ENCODE results near the gene SLC39A11.
"Not testable (repeated sequence)": the region's sequence is repeated elsewhere in the genome, so short reads cannot be mapped to it uniquely, and the experiment has no call there.

SLC39A11 gene

GRCh38 chr17:73071066-73071999 lies 21.2 kb downstream of the SLC39A11 start:
- DNase-seq (ENCODE audit: low read depth in 2 of 2), result no peak

GRCh38 chr17:73069841-73070240 lies 22.6 kb downstream of the SLC39A11 start:
- DNase-seq (ENCODE audit: low read depth in 2 of 2), result no peak

DNA sequence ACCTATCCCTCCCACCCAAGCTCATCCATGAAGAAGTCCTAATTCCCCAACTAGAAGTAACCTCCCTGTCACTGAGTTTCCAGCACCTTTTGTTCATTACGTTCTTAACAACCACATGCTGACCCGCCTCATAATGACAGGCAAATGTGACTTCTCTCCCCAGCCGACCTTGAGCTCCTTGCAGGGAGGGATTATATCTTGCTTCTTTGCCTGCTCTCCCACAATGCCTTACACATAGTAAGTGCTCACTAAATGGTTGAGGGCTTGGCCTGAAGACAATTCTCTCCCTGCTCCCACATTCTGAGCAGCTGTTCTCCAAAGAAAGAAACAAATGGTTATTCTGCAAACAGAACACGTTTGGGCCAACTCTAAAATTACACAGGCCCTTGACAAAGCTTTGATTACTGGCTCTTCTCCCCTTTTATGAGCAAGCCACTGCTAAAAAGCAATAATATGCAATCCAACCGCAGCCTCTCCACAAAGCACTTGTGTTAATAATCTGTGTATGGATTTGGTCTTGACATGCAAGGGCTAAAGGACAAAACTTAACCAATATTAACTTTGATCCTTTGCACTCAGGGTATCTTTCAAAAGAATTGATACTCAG lies 23.2 kb downstream of the SLC39A11 start:
- DNase-seq (ENCODE audit: low read depth in 2 of 2), result no peak

DNA sequence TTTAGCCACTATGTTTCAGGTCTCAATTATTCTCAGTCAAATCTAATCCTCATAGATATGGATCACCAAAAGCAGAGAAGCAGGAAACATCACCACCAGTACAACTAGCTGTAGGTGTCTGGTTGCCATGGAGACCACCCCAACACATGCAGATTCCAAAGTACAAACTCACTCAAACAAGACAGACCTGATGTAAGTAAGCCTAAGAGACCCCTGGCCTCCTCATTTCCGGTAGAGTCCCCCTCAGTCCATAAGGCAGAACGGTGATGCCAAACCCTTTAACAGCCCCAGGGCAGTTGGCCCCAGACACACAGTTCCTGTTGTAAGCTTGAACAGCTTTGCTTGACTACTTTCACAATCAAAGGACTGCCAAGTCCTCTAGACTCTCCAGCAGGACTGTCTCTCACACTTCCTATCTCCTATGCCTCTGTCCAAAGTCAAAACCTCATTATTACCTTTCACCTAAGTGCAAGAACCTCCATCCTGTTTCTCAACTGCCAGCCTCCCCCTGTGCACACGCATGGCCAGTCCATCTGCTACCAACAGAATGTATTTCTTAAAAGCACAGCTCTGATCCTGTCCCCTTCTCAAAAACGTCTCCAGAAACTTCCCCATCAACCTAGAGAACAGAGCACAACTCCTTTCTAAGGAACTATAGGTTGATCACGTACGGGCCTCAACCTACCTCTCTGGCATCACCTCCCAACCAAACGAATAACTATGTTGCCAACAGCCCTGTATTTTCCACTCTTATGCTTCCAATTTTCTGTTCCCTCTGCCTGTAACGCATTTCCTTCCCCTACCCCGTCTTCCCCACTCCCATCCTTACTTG lies 23.9 kb downstream of the SLC39A11 start:
- no peak for DNase-seq (ENCODE audit: low read depth in 2 of 2)

DNA sequence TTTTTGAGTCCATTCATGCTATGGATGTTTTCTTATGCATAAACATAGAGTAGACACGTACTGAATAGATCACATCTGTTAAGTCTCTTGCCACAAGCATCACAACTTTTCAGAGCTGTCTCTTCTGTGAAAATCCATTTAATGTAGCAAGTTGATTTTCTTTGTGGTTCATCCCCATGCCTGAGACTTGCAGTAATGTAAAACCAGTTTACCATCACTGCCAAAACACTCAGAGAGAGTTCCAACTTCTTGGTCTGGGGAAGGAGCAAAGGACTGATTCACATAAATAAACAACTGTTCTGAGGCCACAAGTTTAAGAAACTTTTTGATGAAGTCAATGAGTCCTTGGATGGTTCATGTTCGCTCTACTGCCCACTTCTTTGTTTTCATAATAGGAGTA lies 24.8 kb downstream of the SLC39A11 start:
- DNase-seq (ENCODE audit: low read depth in 2 of 2), result not testable (repeated sequence)

GRCh38 chr17:73067075-73067474 lies 25.4 kb downstream of the SLC39A11 start:
- no peak for DNase-seq (ENCODE audit: low read depth in 2 of 2)

DNA sequence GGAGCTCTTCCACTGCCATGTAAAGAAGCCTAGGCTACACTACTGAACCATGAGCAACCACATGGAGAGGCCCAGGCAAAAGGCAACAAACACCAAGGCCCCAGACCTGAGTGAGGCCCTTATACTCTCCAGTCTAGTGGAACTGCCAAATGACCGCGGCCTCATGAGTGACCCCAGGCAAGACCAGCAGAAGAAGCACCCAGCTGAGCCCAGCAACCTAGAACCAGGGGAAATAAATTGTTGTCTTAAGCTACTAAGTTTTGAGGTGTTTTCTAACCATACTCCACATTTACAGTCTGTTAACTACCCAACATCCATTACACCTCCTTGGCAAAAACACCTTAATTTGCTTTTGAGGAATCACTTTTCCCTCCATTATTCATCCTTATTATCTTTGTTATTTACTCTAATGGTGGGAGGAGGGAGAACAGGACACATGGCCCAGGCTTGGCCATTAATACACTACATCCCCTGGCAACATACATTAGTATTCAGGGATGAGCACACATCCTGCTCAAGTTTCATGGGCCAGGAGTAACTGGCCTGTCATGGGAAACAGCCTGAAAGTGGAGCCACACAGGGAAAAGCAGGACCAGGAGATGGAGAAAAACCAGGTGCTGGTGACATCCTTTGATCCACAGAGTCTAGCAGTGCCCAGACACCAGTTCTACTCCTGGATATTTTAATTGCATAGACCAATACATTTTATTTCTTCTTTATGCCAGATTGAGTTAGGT lies 26.2 kb downstream of the SLC39A11 start:
- no peak for DNase-seq (ENCODE audit: low read depth in 2 of 2)

DNA sequence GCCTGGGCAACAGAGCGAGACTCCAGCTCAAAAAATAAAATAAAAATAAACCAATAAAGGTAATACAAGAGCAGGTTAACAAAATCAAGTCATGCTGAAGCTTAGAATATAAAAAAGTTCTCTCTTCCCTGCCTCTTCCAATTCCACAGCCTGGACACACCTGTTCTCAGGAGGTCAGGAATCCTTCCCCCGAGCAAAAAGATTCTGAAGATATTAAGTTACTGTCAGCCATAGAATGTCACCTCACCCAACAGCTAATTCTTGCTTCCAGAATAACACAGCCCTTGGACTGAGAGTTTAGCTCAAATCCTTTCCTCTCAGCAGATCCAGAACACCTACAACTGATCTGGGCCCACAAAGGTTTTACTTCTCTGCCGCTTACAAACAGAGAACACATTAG lies 27.1 kb downstream of the SLC39A11 start:
- DNase-seq (ENCODE audit: low read depth in 2 of 2), result no peak

- DNase-seq (ENCODE audit: low read depth in 2 of 2), result no peak
Observed at GRCh38 chr17:73064084-73064938, 28.2 kb downstream of the SLC39A11 start.

GRCh38 chr17:73062726-73063125 lies 29.8 kb downstream of the SLC39A11 start:
- DNase-seq (ENCODE audit: low read depth in 2 of 2), result no peak

- no peak for DNase-seq (ENCODE audit: low read depth in 2 of 2)
Observed at GRCh38 chr17:73061161-73061560, 31.3 kb downstream of the SLC39A11 start.

DNA sequence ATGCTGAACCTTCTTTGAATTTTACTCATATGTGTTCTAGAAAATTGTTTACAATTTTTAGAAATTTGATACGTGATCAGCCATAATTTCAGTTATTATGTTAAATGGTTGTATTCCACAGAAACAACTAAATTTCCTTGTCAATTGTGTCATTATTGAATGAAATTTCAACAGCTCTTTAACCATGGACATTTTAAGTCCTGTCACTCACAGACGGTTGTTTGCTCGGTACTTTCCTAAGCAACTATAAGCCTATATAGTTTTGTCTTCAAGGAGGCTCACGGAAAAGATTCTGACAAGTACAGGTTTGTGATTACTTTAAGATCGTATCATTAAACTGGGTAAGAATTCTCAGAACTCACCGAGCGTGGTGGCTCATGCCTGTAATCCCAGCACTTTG lies 31.8 kb downstream of the SLC39A11 start:
- no peak for DNase-seq (ENCODE audit: low read depth in 2 of 2)

- not testable (repeated sequence) for DNase-seq (ENCODE audit: low read depth in 2 of 2)
Observed at GRCh38 chr17:73059713-73060112, 32.8 kb downstream of the SLC39A11 start.

- DNase-seq (ENCODE audit: low read depth in 2 of 2), result no peak
Observed at GRCh38 chr17:73058022-73058421, 34.5 kb downstream of the SLC39A11 start.

- no peak for DNase-seq (ENCODE audit: low read depth in 2 of 2)
Observed at GRCh38 chr17:73057196-73057595, 35.3 kb downstream of the SLC39A11 start.

DNA sequence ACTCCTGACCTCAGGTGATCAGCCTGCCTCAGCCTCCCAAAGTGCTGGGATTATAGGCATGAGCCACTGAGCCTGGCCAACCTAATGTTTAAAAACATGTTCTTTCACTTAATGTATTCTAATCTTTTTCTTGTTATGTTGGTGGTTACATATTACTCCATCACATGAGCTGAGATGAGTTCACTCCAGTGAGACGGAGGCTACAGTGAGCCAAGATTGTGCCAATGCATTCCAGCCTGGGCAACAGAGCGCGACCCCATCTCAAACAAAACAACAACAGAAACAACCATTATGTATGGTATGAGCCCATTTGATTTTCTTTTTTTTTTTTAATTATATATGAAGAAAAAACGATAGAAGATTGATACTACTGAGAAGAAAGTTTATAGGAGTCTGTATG lies 39.6 kb downstream of the SLC39A11 start:
- DNase-seq (ENCODE audit: low read depth in 2 of 2), result no peak

- DNase-seq (ENCODE audit: low read depth in 2 of 2), result no peak
Observed at GRCh38 chr17:73050797-73051196, 41.7 kb downstream of the SLC39A11 start.

DNA sequence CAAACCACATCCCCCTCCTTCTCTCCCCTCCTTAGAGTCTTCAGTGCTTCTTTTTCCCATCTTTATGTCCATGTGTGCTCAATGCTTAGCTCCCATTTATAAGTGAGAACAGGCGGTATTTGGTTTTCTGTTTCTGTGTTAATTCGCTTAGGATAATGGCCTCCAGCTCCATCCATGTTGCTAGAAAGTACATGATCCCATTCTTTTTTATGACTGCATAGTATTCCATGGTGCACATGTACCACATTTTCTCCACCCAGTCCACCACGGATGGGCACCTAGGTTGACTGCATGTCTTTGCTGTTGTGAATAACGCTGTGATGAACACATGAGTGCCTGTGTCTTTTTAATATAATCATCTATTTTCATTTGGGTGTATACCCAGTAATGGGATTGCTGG lies 44.3 kb downstream of the SLC39A11 start:
- no peak for DNase-seq (ENCODE audit: low read depth in 2 of 2)

GRCh38 chr17:73045724-73046123 lies 46.8 kb downstream of the SLC39A11 start:
- DNase-seq (ENCODE audit: low read depth in 2 of 2), result no peak

DNA sequence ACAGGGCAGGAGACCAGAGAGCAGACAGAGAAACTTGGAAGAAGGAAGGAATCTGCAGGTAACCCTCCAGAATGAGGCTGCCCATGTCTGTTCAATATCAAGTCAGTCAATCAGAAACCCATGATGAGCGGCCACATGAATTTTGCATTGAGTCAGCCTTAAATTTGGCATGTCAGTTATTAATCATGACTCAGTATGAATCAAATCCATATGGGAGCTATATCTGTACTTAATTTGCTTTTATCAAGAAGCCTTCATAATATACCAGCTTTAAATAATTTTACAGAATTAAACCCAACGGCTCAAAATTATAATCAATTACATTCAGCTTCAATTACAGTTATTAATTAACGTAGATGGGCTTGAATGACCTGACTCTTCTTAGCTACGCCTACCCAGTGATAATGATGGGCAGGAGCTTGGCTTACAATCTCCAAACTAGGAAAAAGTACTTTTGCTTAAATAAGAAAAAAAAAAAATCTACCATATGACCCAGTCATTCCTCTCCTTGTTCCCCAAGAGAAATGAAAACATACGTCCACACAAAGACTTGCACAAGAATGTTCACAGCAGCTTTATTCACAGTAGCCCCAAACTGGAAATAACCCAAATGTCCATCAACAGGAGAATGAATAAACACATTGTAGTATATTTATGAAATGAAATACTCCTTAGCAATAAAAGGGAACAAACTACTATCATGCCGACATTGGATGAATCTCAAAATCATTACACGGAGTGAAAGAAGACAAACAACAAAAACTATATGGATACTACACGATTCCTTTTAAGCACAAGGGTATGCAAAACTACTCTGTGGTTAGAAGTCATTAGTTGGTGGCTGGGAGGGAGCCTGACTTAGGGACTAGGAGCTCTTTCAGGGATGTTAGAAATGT lies 48.6 kb downstream of the SLC39A11 start:
- DNase-seq (ENCODE audit: low read depth in 2 of 2), result no peak

All from stimulated activated CD8-positive, alpha-beta memory T cell treated with anti-CD3 and anti-CD28 coated beads, Interleukin-2, amount 100 ng/mL, for 48 hours (primary cell).